Immature natural killer cell (primary cell): ENCODE data around the gene MYH9. TPM values are rescaled to one million over a fixed set of nuclear protein-coding genes. Genes with fewer than 3 reads are reported as not detected.

Experiments used
- DNase-seq, 3 donors: peaks; one replicate each; pipeline ENCODE4 v3.0.0; 2022; ENCODE audit warnings: mixed read lengths in 1 of 3
- H3K27ac Mint-ChIP-seq, 6 donors: one replicate each; pipeline ENCODE4 v1.8.0; 2020; ENCODE audit warnings: mixed read lengths in 6 of 6, mild to moderate bottlenecking in 5 of 6, inconsistent platforms in 4 of 6, moderate library complexity in 3 of 6
- H3K27me3 Mint-ChIP-seq, 3 donors: one replicate each; pipeline ENCODE4 v1.8.0; 2020 to 2021; ENCODE audit warnings: low read depth in 3 of 3, mild to moderate bottlenecking in 3 of 3, mixed read lengths in 3 of 3, moderate library complexity in 3 of 3, inconsistent platforms in 1 of 3
- H3K36me3 Mint-ChIP-seq, 3 donors: one replicate each; pipeline ENCODE4 v1.8.0; 2020; ENCODE audit warnings: mixed read lengths in 3 of 3, inconsistent platforms in 2 of 3, mild to moderate bottlenecking in 2 of 3
- H3K4me1 Mint-ChIP-seq, 2 donors: one replicate each; pipeline ENCODE4 v1.8.0; 2020; ENCODE audit warnings: inconsistent platforms in 2 of 2, mild to moderate bottlenecking in 2 of 2, mixed read lengths in 2 of 2, moderate library complexity in 1 of 2
- H3K4me3 Mint-ChIP-seq, 5 donors: one replicate each; pipeline ENCODE4 v1.8.0; 2020; ENCODE audit warnings: mild to moderate bottlenecking in 5 of 5, mixed read lengths in 5 of 5, inconsistent platforms in 3 of 5, moderate library complexity in 3 of 5
- H3K9me3 Mint-ChIP-seq, 6 donors: one replicate each; pipeline ENCODE4 v1.8.0; 2020; ENCODE audit warnings: mild to moderate bottlenecking in 6 of 6, mixed read lengths in 6 of 6, inconsistent platforms in 4 of 6, moderate library complexity in 3 of 6
- polyA plus RNA-seq, 3 donors: library from polyadenylated mRNA; unstranded; fragments of 300-500 nt; fragmentation: Illumina TruSeq; gene quantifications; one replicate each; pipeline ENCODE4 v1.2.3, GENCODE V29; 2021

Gene MYH9
- polyA plus RNA-seq, 3 donors from 2014 or later, result 8.7 to 355 (median 40.2) TPM

DNA sequence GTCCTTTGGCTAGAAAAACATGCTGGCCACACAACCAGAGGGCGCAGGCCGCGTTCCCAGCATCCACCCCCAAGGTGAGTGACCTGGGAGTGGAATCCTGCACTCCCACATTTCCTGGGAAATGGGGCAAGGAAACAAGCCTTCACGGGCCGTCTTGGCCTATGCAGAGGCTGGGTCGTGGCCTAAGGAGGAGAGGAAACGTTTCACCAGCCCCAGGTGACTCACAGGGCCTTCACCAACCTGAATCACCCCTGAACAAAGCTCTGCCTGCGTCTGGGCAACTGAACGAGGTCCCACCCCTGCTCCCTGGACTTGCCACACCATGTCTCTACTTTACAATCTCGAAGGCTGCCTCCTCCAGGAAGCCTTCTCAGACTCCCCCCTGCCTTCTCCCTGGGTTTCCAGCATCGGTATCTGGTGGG lies 13.2 kb downstream of the MYH9 start:
- Mint-ChIP-seq H3K4me3 (peak overlapping the region in 3 of 5 donors; percentile 21 to 69 (median 53)), H3K4me1 (peaks cover 94 to 97% of the 10 kb centered on the region in 2 donors), H3K36me3 (no peaks in the 10 kb centered on the region), H3K27me3 (peaks cover 6 to 8% (median 8%) of the 10 kb centered on the region in 3 donors), H3K27ac (peak overlapping the region; percentile 85 to 95 (median 94)), H3K9me3 (no peaks in the 10 kb centered on the region)
- no peak for DNase-seq

DNA sequence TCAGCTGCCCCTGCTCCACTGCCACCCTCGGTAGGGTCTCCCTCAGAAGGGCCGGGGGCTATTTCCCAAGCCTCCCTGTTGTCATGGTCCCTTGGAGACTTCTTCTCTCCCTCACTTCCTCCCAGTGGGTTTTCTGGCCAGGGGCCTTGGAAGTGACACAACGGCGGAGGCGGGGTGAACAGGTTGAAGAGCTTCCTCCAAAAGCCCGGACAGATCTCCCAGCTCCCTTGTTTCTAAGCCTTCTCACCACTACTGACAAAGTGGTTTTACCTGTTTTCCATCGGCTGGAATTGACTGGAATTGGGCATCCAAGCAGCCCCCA lies 14.5 kb downstream of the MYH9 start:
- peak overlapping the region; percentile 38 to 64 (median 45) for H3K4me3 Mint-ChIP-seq
- peaks cover 5 to 13% (median 6%) of the 10 kb centered on the region in 3 donors for H3K27me3 Mint-ChIP-seq
- DNase-seq, result no peak
- H3K27ac Mint-ChIP-seq, result peak overlapping the region; percentile 81 to 98 (median 97)
- no peaks in the 10 kb centered on the region for H3K36me3 Mint-ChIP-seq
- H3K9me3 Mint-ChIP-seq, result no peaks in the 10 kb centered on the region
- H3K4me1 Mint-ChIP-seq, result peaks cover 94 to 96% of the 10 kb centered on the region in 2 donors

DNA sequence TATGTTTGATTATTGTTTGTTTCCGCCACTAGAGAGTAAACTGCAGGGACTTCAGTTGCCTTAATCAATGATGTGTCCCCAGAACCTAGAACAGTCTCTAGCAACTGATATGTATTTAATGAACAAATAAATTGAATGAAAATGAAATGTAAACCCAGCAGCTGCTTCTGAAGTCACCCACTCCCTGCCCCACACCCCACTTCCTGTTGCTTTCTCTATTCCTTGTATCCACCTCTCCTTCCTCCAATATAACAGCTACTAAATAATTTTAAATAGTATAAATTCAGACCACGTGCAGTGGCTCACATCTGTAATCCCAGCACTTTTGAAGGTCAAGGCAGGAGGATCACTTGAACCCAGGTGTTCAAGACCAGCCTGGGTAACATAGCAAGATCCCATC lies 15.8 kb downstream of the MYH9 start:
- no peak for DNase-seq
- Mint-ChIP-seq H3K36me3 (no peaks in the 10 kb centered on the region), H3K4me1 (peaks cover 94 to 96% of the 10 kb centered on the region in 2 donors), H3K27ac (peak overlapping the region; percentile 81 to 98 (median 97)), H3K27me3 (peaks cover 2 to 16% (median 6%) of the 10 kb centered on the region in 3 donors), H3K4me3 (peak overlapping the region; percentile 68 to 90 (median 76)), H3K9me3 (no peaks in the 10 kb centered on the region)

GRCh38 chr22:36369922-36370791 lies 17.6 kb downstream of the MYH9 start:
- H3K27ac Mint-ChIP-seq, result peak overlapping the region; percentile 81 to 98 (median 97)
- peak overlapping the region; percentile 67 to 90 (median 77) for H3K4me3 Mint-ChIP-seq
- no peak for DNase-seq
- peaks cover 5 to 17% (median 9%) of the 10 kb centered on the region in 3 donors for H3K27me3 Mint-ChIP-seq
- peaks cover 95 to 96% of the 10 kb centered on the region in 2 donors for H3K4me1 Mint-ChIP-seq
- H3K36me3 Mint-ChIP-seq, result no peaks in the 10 kb centered on the region
- H3K9me3 Mint-ChIP-seq, result no peaks in the 10 kb centered on the region

DNA sequence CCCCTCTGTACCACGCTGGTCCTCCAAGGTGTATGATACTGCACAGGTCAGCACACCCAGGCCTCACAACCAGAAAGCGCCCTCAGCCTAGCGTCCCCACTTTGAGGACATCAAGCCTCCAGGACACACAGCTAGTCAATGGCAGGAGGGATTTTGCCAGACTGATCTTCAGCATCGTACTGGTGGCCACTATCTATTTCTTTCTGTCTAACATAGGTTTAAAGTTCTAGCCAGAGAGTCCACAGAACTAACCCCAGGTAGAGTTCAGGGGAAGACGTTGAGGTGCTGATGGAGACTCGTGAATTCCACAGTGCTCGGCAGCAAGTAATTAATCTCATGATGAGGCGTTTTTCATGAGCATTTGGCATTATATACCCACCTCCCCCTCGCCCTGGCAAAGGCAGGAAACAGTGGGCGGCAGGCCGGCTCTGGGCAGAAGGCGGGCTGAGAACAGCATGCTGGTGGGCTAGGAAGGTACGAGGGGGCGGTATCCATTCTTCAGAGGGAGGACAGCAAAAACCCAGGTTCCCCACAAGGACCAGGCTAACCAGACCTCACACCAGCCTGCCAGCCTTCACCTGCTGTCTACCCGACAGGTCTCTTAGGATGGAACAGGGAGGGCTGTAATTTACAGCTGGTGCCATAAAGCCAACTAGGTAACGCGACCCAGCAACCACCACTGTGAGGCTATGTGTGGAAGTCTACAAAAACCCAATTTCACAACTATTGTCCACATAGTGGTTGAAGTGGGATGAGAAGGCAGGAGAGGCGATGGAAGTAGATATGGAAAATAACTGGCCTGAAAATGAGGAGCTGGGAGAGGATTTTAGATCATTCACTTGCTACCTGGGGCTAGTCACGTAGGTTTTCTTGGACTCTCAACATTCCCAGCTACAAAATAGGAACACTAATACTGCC lies 18.5 kb downstream of the MYH9 start:
- H3K9me3 Mint-ChIP-seq, result no peaks in the 10 kb centered on the region

GRCh38 chr22:36368359-36368983 lies 19.3 kb downstream of the MYH9 start:
- Mint-ChIP-seq H3K4me3 (peak overlapping the region; percentile 76 to 90 (median 77)), H3K27me3 (peaks cover 5 to 16% (median 9%) of the 10 kb centered on the region in 3 donors), H3K27ac (peak overlapping the region; percentile 81 to 98 (median 96)), H3K9me3 (no peaks in the 10 kb centered on the region), H3K36me3 (no peaks in the 10 kb centered on the region), H3K4me1 (peaks cover 97% of the 10 kb centered on the region in 2 donors)
- DNase-seq, result no peak

More for the DNA sequence above, 18.5 kb downstream of the MYH9 start:
- Mint-ChIP-seq H3K4me1 (peaks cover 95 to 97% of the 10 kb centered on the region in 2 donors), H3K36me3 (no peaks in the 10 kb centered on the region), H3K27ac (peak overlapping the region; percentile 81 to 98 (median 97)), H3K4me3 (peak overlapping the region; percentile 67 to 90 (median 77)), H3K27me3 (peaks cover 5 to 16% (median 9%) of the 10 kb centered on the region in 3 donors)
- peak in 2 of 3 donors; percentile 42 to 56 for DNase-seq

DNA sequence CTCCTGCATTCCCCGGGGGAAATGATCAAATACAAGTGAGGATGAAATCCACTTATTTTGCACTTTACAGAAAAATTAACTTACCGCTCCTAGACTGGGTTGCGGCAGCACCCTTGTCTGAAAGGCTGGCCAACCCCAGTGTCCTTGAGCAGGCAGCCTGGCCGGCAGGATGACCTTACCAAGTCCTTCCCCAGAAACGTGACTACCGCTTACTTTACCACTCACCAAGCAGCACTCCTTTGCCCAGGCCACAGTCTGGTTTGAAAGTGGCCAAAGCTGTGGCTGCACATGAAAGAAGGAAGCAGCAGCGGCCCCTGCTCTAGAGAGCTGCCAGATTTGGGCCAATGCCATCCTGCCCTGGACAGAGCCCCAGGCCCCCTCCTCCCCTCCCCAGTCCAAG lies 20.3 kb downstream of the MYH9 start:
- no peaks in the 10 kb centered on the region for H3K9me3 Mint-ChIP-seq
- no peaks in the 10 kb centered on the region for H3K36me3 Mint-ChIP-seq
- peaks cover 7 to 16% (median 11%) of the 10 kb centered on the region in 3 donors for H3K27me3 Mint-ChIP-seq
- peak overlapping the region; percentile 81 to 98 (median 95) for H3K27ac Mint-ChIP-seq
- peaks cover 97% of the 10 kb centered on the region in 2 donors for H3K4me1 Mint-ChIP-seq
- no peak for DNase-seq
- H3K4me3 Mint-ChIP-seq, result peak overlapping the region; percentile 61 to 87 (median 77)

DNA sequence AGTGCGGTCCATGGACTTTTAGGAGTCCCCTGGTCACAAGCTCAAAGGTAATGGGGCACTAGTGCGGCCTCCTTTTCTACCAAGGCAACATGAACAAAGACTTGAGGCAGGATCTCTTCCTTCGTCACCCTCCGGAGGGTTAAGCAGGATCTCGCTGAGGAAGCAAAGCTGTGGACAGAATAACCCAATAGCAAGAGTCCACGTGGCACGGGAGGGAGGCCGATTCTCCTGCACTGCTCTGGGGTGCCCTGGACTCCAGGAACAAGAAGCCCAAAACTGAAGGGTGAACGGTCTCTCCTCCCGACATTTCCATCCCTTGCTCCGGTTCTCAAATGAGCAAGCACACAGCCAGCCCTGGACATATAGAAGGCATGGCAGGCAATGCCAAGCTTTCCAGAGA lies 20.7 kb downstream of the MYH9 start:
- Mint-ChIP-seq H3K27me3 (peaks cover 7 to 16% (median 8%) of the 10 kb centered on the region in 3 donors), H3K36me3 (no peaks in the 10 kb centered on the region), H3K9me3 (no peaks in the 10 kb centered on the region), H3K4me3 (peak overlapping the region; percentile 61 to 87 (median 77)), H3K4me1 (peaks cover 97% of the 10 kb centered on the region in 2 donors), H3K27ac (peak overlapping the region; percentile 81 to 98 (median 95))
- DNase-seq, result no peak

DNA sequence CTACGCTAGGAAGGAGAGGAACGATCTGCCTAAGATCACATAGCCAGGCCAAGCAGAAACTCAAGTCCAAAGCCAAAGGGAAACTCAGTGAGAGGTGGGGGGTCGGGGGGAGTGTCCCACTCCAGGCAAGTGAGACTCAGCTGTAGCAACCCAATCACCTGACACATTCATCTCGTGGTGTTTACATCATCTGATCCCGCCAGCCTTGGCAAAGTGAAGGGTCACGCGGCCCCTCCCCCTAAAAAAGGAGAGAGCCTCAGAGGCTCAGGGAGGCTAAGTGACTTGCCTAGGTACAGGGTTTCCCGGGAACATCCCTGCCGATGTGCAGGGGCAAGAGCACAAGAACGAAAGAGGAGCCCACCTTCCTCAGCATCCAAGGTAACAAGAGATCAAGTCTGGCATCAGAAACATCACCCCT lies 21.5 kb downstream of the MYH9 start:
- Mint-ChIP-seq H3K27me3 (peaks cover 7 to 15% (median 8%) of the 10 kb centered on the region in 3 donors), H3K27ac (peak overlapping the region; percentile 81 to 98 (median 95)), H3K36me3 (no peaks in the 10 kb centered on the region), H3K4me3 (peak overlapping the region in 4 of 5 donors; percentile 12 to 87 (median 40)), H3K9me3 (no peaks in the 10 kb centered on the region), H3K4me1 (peaks cover 97% of the 10 kb centered on the region in 2 donors)
- DNase-seq, result no peak

- no peaks in the 10 kb centered on the region for H3K36me3 Mint-ChIP-seq
- peaks cover 97% of the 10 kb centered on the region in 2 donors for H3K4me1 Mint-ChIP-seq
- peaks cover 7 to 12% (median 9%) of the 10 kb centered on the region in 3 donors for H3K27me3 Mint-ChIP-seq
- H3K9me3 Mint-ChIP-seq, result no peaks in the 10 kb centered on the region
- peak overlapping the region; percentile 15 to 82 (median 58) for H3K4me3 Mint-ChIP-seq
- H3K27ac Mint-ChIP-seq, result peak overlapping the region; percentile 81 to 98 (median 95)
- peak; percentile 77 to 85 (median 79) for DNase-seq
These were observed 22.8 kb downstream of the MYH9 start for GRCh38 chr22:36365020-36365411.

DNA sequence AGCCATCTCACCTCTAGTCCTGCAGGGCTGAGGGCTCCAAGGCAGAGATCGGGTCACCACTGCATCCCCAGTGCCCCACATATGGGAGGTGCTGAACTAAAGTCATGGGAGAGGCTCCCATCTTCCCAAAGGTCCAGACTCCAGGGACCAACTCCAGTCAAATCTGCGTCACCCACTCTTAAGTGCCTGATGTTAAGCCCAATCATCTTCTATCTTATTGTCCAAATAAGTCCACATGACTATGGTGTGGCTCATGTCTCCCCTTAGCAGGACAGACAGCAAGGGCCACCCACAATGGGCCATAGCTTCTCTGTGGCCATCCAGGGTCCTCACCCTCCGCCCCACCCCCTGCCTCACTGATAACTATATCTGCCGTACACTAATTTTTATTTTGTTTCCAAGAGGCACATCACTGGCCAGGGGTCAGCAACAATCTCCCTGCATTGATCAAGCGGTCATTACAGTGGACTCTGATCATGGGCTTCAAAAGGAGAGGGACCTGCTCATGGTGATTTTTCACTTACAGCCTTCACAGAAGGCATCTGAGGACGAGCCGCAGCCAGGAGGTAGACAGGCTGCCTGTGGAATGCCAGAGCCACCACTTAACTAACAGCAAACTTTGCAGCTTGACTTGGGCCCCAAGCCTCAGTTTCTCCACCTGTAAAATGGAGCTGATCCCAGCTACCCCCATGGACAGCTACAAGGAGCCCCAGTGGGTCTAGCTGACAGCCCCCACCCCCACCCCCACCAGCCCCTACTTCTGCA lies 23.3 kb downstream of the MYH9 start:
- Mint-ChIP-seq H3K4me3 (peak overlapping the region; percentile 15 to 82 (median 58)), H3K4me1 (peaks cover 97% of the 10 kb centered on the region in 2 donors), H3K27me3 (peaks cover 7 to 10% (median 9%) of the 10 kb centered on the region in 3 donors), H3K36me3 (no peaks in the 10 kb centered on the region), H3K27ac (peak overlapping the region; percentile 81 to 98 (median 95)), H3K9me3 (no peaks in the 10 kb centered on the region)
- no peak for DNase-seq

GRCh38 chr22:36363349-36363981 lies 24.3 kb downstream of the MYH9 start:
- Mint-ChIP-seq H3K4me1 (peaks cover 97 to 98% of the 10 kb centered on the region in 2 donors), H3K27ac (peak overlapping the region; percentile 81 to 98 (median 95)), H3K4me3 (peak overlapping the region; percentile 15 to 82 (median 53)), H3K9me3 (no peaks in the 10 kb centered on the region), H3K27me3 (peaks cover 8 to 9% (median 9%) of the 10 kb centered on the region in 3 donors), H3K36me3 (no peaks in the 10 kb centered on the region)
- no peak for DNase-seq
